Stimulated activated naive CD8-positive, alpha-beta T cell treated with anti-CD3 and anti-CD28 coated beads, Interleukin-15, Interleukin-2, amounts not matched to agents 100 U/mL and 50 U/mL, for 24 hours (primary cell): ENCODE measurements around the gene PIGU.

Source experiments
- ATAC-seq: fragments of 150-1000 bp; cut with Tn5 transposase; one replicate; pipeline ENCODE4 v1.10.0; 2021
- DNase-seq: peaks from one replicate; pipeline ENCODE4 v3.0.0; 2021

The PIGU gene

GRCh38 chr20:34578521-34578920, 98.4 kb downstream of the PIGU start:
- ATAC-seq = no peak
- DNase-seq = no peak

GRCh38 chr20:34578025-34578424, 98.9 kb downstream of the PIGU start:
- ATAC-seq = no peak
- no peak for DNase-seq

GRCh38 chr20:34577061-34577460, 99.8 kb downstream of the PIGU start:
- ATAC-seq = no peak

GRCh38 chr20:34575756-34576155, 101.1 kb downstream of the PIGU start:
- DNase-seq = no peak

More at GRCh38 chr20:34577061-34577460, 99.8 kb downstream of the PIGU start:
- DNase-seq = no peak

GRCh38 chr20:34575271-34575670, 101.6 kb downstream of the PIGU start:
- no peak for ATAC-seq
- no peak for DNase-seq

More at GRCh38 chr20:34575756-34576155, 101.1 kb downstream of the PIGU start:
- ATAC-seq = no peak

GRCh38 chr20:34574861-34575260, 102.0 kb downstream of the PIGU start:
- DNase-seq (no peak), ATAC-seq (no peak)

- no peak for ATAC-seq
- no peak for DNase-seq
Measured at GRCh38 chr20:34574426-34574825, 102.5 kb downstream of the PIGU start.

- DNase-seq (no peak), ATAC-seq (no peak)
Measured at GRCh38 chr20:34573541-34574300, 103.2 kb downstream of the PIGU start.

- ATAC-seq = no peak
- no peak for DNase-seq
Measured at GRCh38 chr20:34571753-34572152, 105.1 kb downstream of the PIGU start.

- no peak for DNase-seq
- no peak for ATAC-seq
Measured at GRCh38 chr20:34570859-34571306, 106.0 kb downstream of the PIGU start.

- ATAC-seq = no peak
Measured at GRCh38 chr20:34569598-34569997, 107.3 kb downstream of the PIGU start.

GRCh38 chr20:34567892-34568865, 108.7 kb downstream of the PIGU start:
- ATAC-seq (no peak), DNase-seq (no peak)

More at GRCh38 chr20:34569598-34569997, 107.3 kb downstream of the PIGU start:
- no peak for DNase-seq

- DNase-seq = no peak
- no peak for ATAC-seq
Measured at GRCh38 chr20:34566978-34567891, 109.7 kb downstream of the PIGU start.

- no peak for ATAC-seq
- DNase-seq = no peak
Measured at GRCh38 chr20:34564833-34565232, 112.1 kb downstream of the PIGU start.

- DNase-seq (no peak), ATAC-seq (peak; percentile 30)
Measured at GRCh38 chr20:34562641-34563040, 114.3 kb downstream of the PIGU start.

- ATAC-seq (no peak), DNase-seq (no peak)
Measured at GRCh38 chr20:34561661-34562060, 115.2 kb downstream of the PIGU start.

GRCh38 chr20:34560614-34561013, 116.3 kb downstream of the PIGU start:
- DNase-seq = no peak
- no peak for ATAC-seq

GRCh38 chr20:34560141-34560523, 116.8 kb downstream of the PIGU start:
- no peak for ATAC-seq
- no peak for DNase-seq

- no peak for ATAC-seq
- no peak for DNase-seq
Measured at GRCh38 chr20:34559311-34560140, 117.4 kb downstream of the PIGU start.

- peak; percentile 82 for ATAC-seq
- DNase-seq = peak; percentile 93
Measured at GRCh38 chr20:34558320-34559218, 118.3 kb downstream of the PIGU start, which contains the start of gene MAP1LC3A. Gene MAP1LC3A (plus strand): TSS chr20:34558718. CDS start chr20:34558869, 151 bp downstream.
